GM12872 (cell line): ENCODE results near the gene ADGRG6.

ENCODE experiments used
- CTCF ChIP-seq: IDR thresholded peaks from 3 replicates; pipeline ENCODE4 v1.5.1; 2011; ENCODE audit warnings: low read depth, mild to moderate bottlenecking, low read length, moderate library complexity; ENCODE audit not compliant: insufficient read depth

Gene ADGRG6

GRCh38 chr6:142414462-142415250 is 112.8 kb downstream of the ADGRG6 start:
- no peak for TF ChIP-seq CTCF

GRCh38 chr6:142416179-142416578 is 114.4 kb downstream of the ADGRG6 start:
- no peak for TF ChIP-seq CTCF

- no peak for TF ChIP-seq CTCF
Observed at GRCh38 chr6:142416686-142417085, 114.9 kb downstream of the ADGRG6 start.

GRCh38 chr6:142417331-142417750 is 115.5 kb downstream of the ADGRG6 start:
- no peak for TF ChIP-seq CTCF

- TF ChIP-seq CTCF, result no peak
Observed at GRCh38 chr6:142419071-142419470, 117.3 kb downstream of the ADGRG6 start.

- no peak for TF ChIP-seq CTCF
Observed at GRCh38 chr6:142420802-142421201, 119.0 kb downstream of the ADGRG6 start.

- TF ChIP-seq CTCF, result no peak
Observed at GRCh38 chr6:142421285-142422117, 119.7 kb downstream of the ADGRG6 start.
